K562 (cell line): ENCODE data around the gene PRDX3. TPM values are rescaled to one million over a fixed set of nuclear protein-coding genes. Genes with fewer than 3 reads are reported as not detected.

Experiments
- ATF6 ChIP-seq: sonication (generic); formaldehyde crosslinking; IDR thresholded peaks from 2 replicates; pipeline ENCODE4 v1.4.0; 2020; ENCODE audit warnings: mild to moderate bottlenecking, missing genetic modification reagents
- BCOR ChIP-seq: fragments of 450-650 bp; IDR thresholded peaks from 2 replicates; pipeline ENCODE4 v1.6.1; 2016
- CTBP1 ChIP-seq: fragments of 450-650 bp; IDR thresholded peaks from 2 replicates; pipeline ENCODE4 v1.6.1; 2016; ENCODE audit warnings: borderline replicate concordance
- CTCFL ChIP-seq: IDR thresholded peaks from 2 replicates; pipeline ENCODE4 v1.6.1; 2011; ENCODE audit warnings: borderline replicate concordance, low read depth, mild to moderate bottlenecking, moderate library complexity, low read length; ENCODE audit not compliant: insufficient read depth, poor library complexity, severe bottlenecking
- EHMT2 ChIP-seq: fragments of 450-650 bp; IDR thresholded peaks from 2 replicates; pipeline ENCODE4 v1.6.1; 2018; ENCODE audit warnings: antibody characterized with exemption
- HDAC2 ChIP-seq: fragments of 450-650 bp; IDR thresholded peaks from 2 replicates; pipeline ENCODE4 v1.6.1; 2016; ENCODE audit warnings: mild to moderate bottlenecking
- NFRKB ChIP-seq: fragments of 450-650 bp; IDR thresholded peaks from 2 replicates; pipeline ENCODE4 v1.6.1; 2016; ENCODE audit warnings: low read depth
- NFXL1 ChIP-seq: fragments of 450-650 bp; formaldehyde crosslinking; IDR thresholded peaks from 2 replicates; pipeline ENCODE4 v1.4.0; 2021; ENCODE audit warnings: mild to moderate bottlenecking
- NONO ChIP-seq, 2 experiments: fragments of 200-400 bp in 1 of 2; fragments of 450-650 bp in 1 of 2; formaldehyde crosslinking in 1 of 2; IDR thresholded peaks; 2 replicates each; pipeline ENCODE4 v1.6.1; 2017; ENCODE audit warnings: low read depth in 2 of 2, mild to moderate bottlenecking in 2 of 2, moderate library complexity in 2 of 2, low read length in 1 of 2
- NR2F6 ChIP-seq: fragments of 450-650 bp; formaldehyde crosslinking; IDR thresholded peaks from 2 replicates; pipeline ENCODE4 v1.4.0; 2020; ENCODE audit warnings: mild to moderate bottlenecking
- POLR2G ChIP-seq: fragments of 200-400 bp; formaldehyde crosslinking; IDR thresholded peaks from 2 replicates; pipeline ENCODE4 v1.6.1; 2017; ENCODE audit warnings: low read depth, mild to moderate bottlenecking, antibody characterized with exemption, low read length, moderate library complexity
- PPARD ChIP-seq: fragments of 250-450 bp; sonication (Bioruptor Pico); IDR thresholded peaks from 2 replicates; pipeline ENCODE4 v1.8.0; 2022; ENCODE audit warnings: inconsistent platforms, mild to moderate bottlenecking, moderate library complexity
- RAD21 ChIP-seq, 2 experiments: fragments of 250-450 bp in 1 of 2; fragments of 450-650 bp in 1 of 2; sonication (Bioruptor Pico) in 1 of 2; formaldehyde crosslinking in 1 of 2; IDR thresholded peaks in 1 of 2; conservative IDR thresholded peaks in 1 of 2; 2 replicates each; pipeline versions ENCODE4 v1.4.0 to v1.8.0; 2020 to 2022; ENCODE audit warnings: mild to moderate bottlenecking in 2 of 2, moderate library complexity in 1 of 2
- RBM17 ChIP-seq: fragments of 200-400 bp; formaldehyde crosslinking; IDR thresholded peaks from 2 replicates; pipeline ENCODE4 v1.6.1; 2017; ENCODE audit warnings: low read depth, mild to moderate bottlenecking, low read length, borderline replicate concordance
- RCOR1 ChIP-seq, 2 experiments: IDR thresholded peaks; 2 replicates each; pipeline ENCODE4 v1.6.1; 2012; ENCODE audit warnings: low read depth in 2 of 2, low read length in 2 of 2, borderline replicate concordance in 1 of 2, improper control_type of control experiment in 1 of 2
- TAF1 ChIP-seq: IDR thresholded peaks from 2 replicates; pipeline ENCODE4 v1.6.1; 2011; ENCODE audit warnings: mild to moderate bottlenecking, low read length, moderate library complexity; ENCODE audit not compliant: insufficient read depth, control insufficient read depth, severe bottlenecking; ENCODE audit errors: extremely low read depth
- TARDBP ChIP-seq: fragments of 450-650 bp; IDR thresholded peaks from 2 replicates; pipeline ENCODE4 v1.6.1; 2016
- TCF15 ChIP-seq: fragments of 250-450 bp; sonication (Bioruptor Pico); IDR thresholded peaks from 2 replicates; pipeline ENCODE4 v1.8.0; 2022; ENCODE audit warnings: moderate library complexity, mild to moderate bottlenecking, inconsistent platforms
- TFE3 ChIP-seq: fragments of 450-650 bp; formaldehyde crosslinking; IDR thresholded peaks from 2 replicates; pipeline ENCODE4 v1.4.0; 2020; ENCODE audit warnings: mild to moderate bottlenecking, mixed read lengths
- ZNF143 ChIP-seq: sonication (generic); formaldehyde crosslinking; IDR thresholded peaks from 2 replicates; pipeline ENCODE4 v1.9.0; 2022; ENCODE audit warnings: mild to moderate bottlenecking, missing genetic modification reagents
- ZNF263 ChIP-seq: sonication (generic); formaldehyde crosslinking; IDR thresholded peaks from 2 replicates; pipeline ENCODE4 v1.8.0; 2022; ENCODE audit warnings: mild to moderate bottlenecking, missing genetic modification reagents, borderline replicate concordance
- ZNF79 ChIP-seq: fragments of 250-450 bp; sonication (Bioruptor Pico); IDR thresholded peaks from 2 replicates; pipeline ENCODE4 v1.4.0; 2020; ENCODE audit warnings: low read depth, mild to moderate bottlenecking, moderate library complexity
- polyA plus RNA-seq, 8 experiments: library from polyadenylated mRNA; depleted of rRNA in 4 of 8; stranded (reverse) in 5 of 8; unstranded in 3 of 8; fragments of >200 nt; fragmentation: Nextera tagmentation in 2 of 8; fragmentation: Illumina TruSeq in 1 of 8; extraction: Ambion mirVana in 2 of 8; extraction: Trizol in 1 of 8; gene quantifications; 2 replicates each; pipeline versions ENCODE4 v1.2.1 to v1.2.3, GENCODE V29; 2011 to 2014; ENCODE audit warnings: inconsistent platforms in 1 of 8, missing spikeins in 1 of 8
- total RNA-seq, 7 experiments: library from RNA; depleted of rRNA in 6 of 7; stranded (reverse); fragments of >200 nt in 6 of 7; fragmentation: Illumina TruSeq in 2 of 7; extraction: Trizol in 2 of 7; gene quantifications; 2 replicates each; pipeline versions ENCODE4 v1.2.1 to v1.2.3, GENCODE V29; 2011 to 2021; ENCODE audit warnings: low replicate concordance in 1 of 7

Gene PRDX3
- total and polyA plus RNA-seq, 9 of the 15 experiments (the other 6 are each of a cell fraction or from before 2014, with no cell fraction given), result 122 to 994 (median 173) TPM

GRCh38 chr10:119206603-119207365, 28.2 kb upstream of the PRDX3 start (continued):
- TF ChIP-seq CTBP1, result peak; percentile 72; the same call in 1 of the 2 replicates
- no peak for TF ChIP-seq ATF6
- TF ChIP-seq RCOR1 (IDR thresholded peaks at IDR 0.05; ENCODE audit: borderline replicate concordance in 1 of 2, low read depth in 2 of 2, low read length in 2 of 2), result no peak
- TF ChIP-seq HDAC2, result no peak
- TF ChIP-seq PPARD, result no peak
- TF ChIP-seq NFXL1 (CRISPR knock-in tag), result no peak
- TF ChIP-seq ZNF143 (CRISPR knock-in tag), result no peak
- TF ChIP-seq POLR2G, result peak; percentile 66; the same call in 1 of the 2 replicates
- TF ChIP-seq NR2F6 (CRISPR knock-in tag), result no peak
- TF ChIP-seq NFRKB, result no peak
- TF ChIP-seq TAF1, result no peak
- no peak; the same call in 1 of the 2 replicates for TF ChIP-seq ZNF263 (CRISPR knock-in tag)
- TF ChIP-seq CTCFL, result peak; percentile 84
- no peak for TF ChIP-seq TFE3 (CRISPR knock-in tag)
- TF ChIP-seq RBM17, result no peak
- no peak for TF ChIP-seq BCOR
- no peak for TF ChIP-seq EHMT2
- TF ChIP-seq TCF15 (CRISPR knock-in tag), result no peak
- no peak for TF ChIP-seq ZNF79 (CRISPR knock-in tag)
- peak; percentile 37 to 61; a peak in 2 of 4 replicates for TF ChIP-seq NONO (IDR thresholded peaks at IDR 0.05; ENCODE audit: low read depth in 2 of 2, low read length in 1 of 2)
- peak; percentile 84 to 88 for TF ChIP-seq RAD21 (CRISPR knock-in tag; conservative IDR thresholded peaks at IDR 0.05 in 1 of 2, IDR thresholded peaks at IDR 0.05 in 1 of 2)
- TF ChIP-seq TARDBP, result no peak
